Globus pallidus (tissue), 1 donor: ENCODE measurements around the gene RGPD3.
"Not testable (repeated sequence)": the region's sequence is repeated elsewhere in the genome, so short reads cannot be mapped to it uniquely, and the experiment has no call there.

Source experiments
- DNase-seq: peaks from one replicate; pipeline ENCODE4 v3.0.0-alpha.2; 2015; ENCODE audit warnings: low spot score

Gene RGPD3

GRCh38 chr2:106468107-106468506 is at the start of gene RGPD3:
Gene RGPD3 (minus strand): TSS chr2:106468413. CDS start chr2:106468288, 125 bp downstream.
- DNase-seq: not testable (repeated sequence)

GRCh38 chr2:106517329-106517728 is 49.1 kb upstream of the RGPD3 start:
- no peak for DNase-seq

GRCh38 chr2:106516864-106517263 is 48.7 kb upstream of the RGPD3 start:
- no peak for DNase-seq

GRCh38 chr2:106516436-106516835 is 48.2 kb upstream of the RGPD3 start:
- no peak for DNase-seq

GRCh38 chr2:106514827-106515226 is 46.6 kb upstream of the RGPD3 start:
- DNase-seq: not testable (repeated sequence)

GRCh38 chr2:106513391-106513790 is 45.2 kb upstream of the RGPD3 start:
- not testable (repeated sequence) for DNase-seq

- not testable (repeated sequence) for DNase-seq
Observed at GRCh38 chr2:106511934-106512333, 43.7 kb upstream of the RGPD3 start.

- DNase-seq: not testable (repeated sequence)
Observed at GRCh38 chr2:106511476-106511901, 43.3 kb upstream of the RGPD3 start.

- not testable (repeated sequence) for DNase-seq
Observed at GRCh38 chr2:106510791-106511190, 42.6 kb upstream of the RGPD3 start.

GRCh38 chr2:106509374-106509770 is 41.2 kb upstream of the RGPD3 start:
- DNase-seq: not testable (repeated sequence)

GRCh38 chr2:106508660-106509373 is 40.6 kb upstream of the RGPD3 start:
- not testable (repeated sequence) for DNase-seq

- not testable (repeated sequence) for DNase-seq
Observed at GRCh38 chr2:106506002-106506687, 37.9 kb upstream of the RGPD3 start.

- not testable (repeated sequence) for DNase-seq
Observed at GRCh38 chr2:106504787-106505186, 36.6 kb upstream of the RGPD3 start.

GRCh38 chr2:106504192-106504591 is 36.0 kb upstream of the RGPD3 start:
- not testable (repeated sequence) for DNase-seq

GRCh38 chr2:106502351-106502750 is 34.1 kb upstream of the RGPD3 start:
- DNase-seq: not testable (repeated sequence)

GRCh38 chr2:106500350-106500749 is 32.1 kb upstream of the RGPD3 start:
- DNase-seq: not testable (repeated sequence)

GRCh38 chr2:106498549-106498948 is 30.3 kb upstream of the RGPD3 start:
- not testable (repeated sequence) for DNase-seq

- DNase-seq: not testable (repeated sequence)
Observed at GRCh38 chr2:106492913-106493312, 24.7 kb upstream of the RGPD3 start.

- DNase-seq: not testable (repeated sequence)
Observed at GRCh38 chr2:106492399-106492798, 24.2 kb upstream of the RGPD3 start.

- DNase-seq: not testable (repeated sequence)
Observed at GRCh38 chr2:106489701-106490100, 21.5 kb upstream of the RGPD3 start.

- DNase-seq: not testable (repeated sequence)
Observed at GRCh38 chr2:106487386-106488191, 19.4 kb upstream of the RGPD3 start.
